ENCODE measurements around the gene AKR7A2.
"Not testable (repeated sequence)": the region's sequence is repeated elsewhere in the genome, so short reads cannot be mapped to it uniquely, and the experiment has no call there.

AKR7A2 gene

DNA sequence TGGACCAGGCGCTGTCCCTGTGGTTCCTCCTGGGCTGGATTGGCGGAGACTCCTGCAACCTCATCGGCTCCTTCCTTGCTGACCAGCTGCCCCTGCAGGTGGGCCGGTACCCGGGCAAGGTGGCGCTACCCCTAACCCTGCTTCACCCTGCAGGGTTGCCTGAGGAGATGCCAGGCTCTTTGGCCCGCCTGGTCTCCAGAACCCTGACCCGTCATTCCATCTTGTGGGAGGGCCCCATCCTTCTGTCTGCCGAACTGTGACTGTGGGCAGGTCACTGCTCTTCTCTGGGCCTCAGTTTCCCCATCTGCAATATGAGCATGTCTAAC is 12.7 kb upstream of the AKR7A2 start:
- DNase-seq = no peak

DNA sequence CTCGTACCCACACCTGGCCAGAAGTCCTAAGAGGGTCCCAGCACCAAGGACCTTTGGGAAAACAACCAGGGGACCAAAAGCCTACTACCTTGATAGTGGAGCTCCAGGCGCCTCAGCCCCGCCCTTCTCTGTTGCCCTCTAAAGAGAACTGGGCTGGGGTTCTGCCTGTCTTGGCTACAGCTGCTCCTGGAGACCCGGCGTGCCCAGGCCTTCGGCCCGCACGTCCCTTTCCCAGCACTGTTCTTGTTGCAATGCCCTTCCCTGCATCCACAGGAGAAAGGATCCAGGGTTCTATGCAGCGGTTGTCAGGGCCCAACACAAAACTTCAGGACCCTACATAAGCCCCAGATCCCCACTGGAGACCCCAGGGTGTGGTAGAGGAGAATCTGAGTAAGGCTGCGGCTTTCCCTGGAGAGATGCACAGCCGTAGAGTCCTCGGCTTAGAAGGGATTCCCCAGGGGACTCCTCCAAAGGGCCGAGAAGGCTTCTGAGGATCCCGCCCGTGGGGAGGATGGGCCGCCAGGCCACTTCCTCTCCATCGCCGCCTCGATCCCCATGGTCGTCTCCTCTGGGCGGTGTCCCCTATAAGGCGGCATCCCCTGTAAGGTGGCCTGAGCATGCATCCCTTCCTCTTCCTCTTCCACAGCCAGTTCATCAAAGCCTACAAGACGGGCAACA is 12.2 kb upstream of the AKR7A2 start:
- no peak for DNase-seq

- DNase-seq = no peak
These were observed 10.5 kb upstream of the AKR7A2 start for GRCh38 chr1:19322481-19322880.

DNA sequence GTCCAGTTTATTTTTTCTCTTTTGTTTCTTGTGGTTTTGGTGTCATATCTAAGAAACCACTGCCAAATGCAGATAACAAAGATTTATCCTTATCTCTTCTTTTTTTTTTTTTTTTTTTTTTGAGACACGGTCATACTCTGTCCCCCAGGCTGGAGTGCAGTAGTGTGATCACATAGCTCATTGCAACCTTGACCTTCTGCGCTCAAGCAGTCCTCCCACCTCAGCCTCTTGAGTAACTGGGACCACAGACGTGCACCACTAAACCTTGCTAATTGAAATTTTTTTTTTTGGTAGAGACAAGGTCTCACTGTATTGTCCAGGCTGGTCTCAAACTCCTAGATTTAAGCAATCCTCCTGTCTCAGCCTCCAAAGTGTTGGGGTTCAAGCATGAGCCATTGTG is 9.1 kb upstream of the AKR7A2 start:
- DNase-seq = no peak

DNA sequence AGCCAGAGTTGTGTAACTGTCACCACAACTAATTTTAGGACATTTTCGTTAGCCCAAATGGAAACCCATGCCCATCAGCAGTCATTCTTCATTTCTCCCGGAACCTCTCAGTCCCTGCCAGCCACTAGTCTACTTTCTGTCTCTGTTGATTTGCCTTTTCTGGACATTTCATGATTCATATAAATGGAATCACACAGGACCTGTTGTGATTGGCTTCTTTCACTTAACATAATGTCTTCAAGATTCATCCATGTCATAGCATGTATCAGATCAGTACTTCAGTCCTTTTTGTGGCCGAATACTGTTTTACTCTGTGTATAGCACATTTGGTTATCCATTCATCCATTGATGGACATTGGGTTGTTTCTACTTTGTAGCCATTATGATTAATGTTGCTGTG is 7.3 kb upstream of the AKR7A2 start:
- no peak for DNase-seq

DNA sequence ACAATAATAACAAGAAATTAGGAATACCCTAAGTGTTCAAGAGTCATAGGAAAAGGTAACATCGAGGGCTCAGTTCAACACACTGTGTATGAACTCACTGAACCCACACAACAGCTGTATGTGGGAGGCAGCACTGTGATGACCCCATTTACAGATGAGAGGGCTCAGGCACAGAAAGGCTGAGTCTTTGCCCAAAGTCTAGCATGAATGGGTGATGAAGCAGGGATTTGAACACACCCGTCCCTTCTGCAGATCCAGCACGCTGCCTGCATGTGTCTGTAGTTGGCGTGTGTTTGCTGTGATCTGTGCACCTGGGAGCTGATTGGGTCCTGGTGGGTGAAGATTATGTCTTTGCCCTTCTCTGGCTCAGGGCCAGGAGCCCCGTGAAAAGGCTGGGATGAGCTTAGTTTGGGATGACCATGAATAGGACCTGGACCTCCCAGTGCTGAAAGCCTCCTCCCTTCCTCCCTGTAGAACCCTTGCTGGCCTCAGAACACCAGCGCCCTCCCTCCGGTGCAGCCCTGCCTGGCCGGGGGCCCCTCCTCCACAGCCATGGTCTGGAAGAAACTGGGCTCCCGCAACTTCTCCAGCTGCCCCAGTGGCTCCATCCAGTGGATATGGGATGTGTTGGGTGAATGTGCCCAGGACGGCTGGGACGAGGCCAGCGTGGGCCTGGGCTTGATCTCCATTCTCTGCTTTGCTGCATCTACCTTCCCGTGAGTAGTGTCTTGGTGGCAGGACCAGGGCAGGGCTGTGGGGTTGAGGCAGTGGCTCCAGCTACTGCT is 5.4 kb upstream of the AKR7A2 start:
- DNase-seq = no peak

GRCh38 chr1:19315378-19316198 is 3.6 kb upstream of the AKR7A2 start:
- no peak for DNase-seq

GRCh38 chr1:19313961-19314882 is 2.3 kb upstream of the AKR7A2 start:
- DNase-seq = no peak

DNA sequence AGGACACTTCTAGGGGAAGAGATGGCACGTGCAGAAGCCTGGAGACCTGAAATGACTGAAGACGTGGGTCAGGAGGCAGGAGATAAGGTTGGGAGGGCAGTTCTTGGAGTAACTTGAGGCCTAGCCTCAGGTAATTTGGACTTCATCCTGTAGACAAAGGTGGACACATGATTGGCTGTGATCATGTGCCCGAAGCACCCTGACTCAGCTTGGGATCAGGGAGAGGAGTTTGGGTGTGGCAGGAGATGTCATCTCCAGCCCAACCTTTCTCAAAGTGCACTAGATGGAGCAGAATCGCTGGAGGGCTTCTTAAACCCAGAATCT is 1.7 kb upstream of the AKR7A2 start:
- no peak for DNase-seq

DNA sequence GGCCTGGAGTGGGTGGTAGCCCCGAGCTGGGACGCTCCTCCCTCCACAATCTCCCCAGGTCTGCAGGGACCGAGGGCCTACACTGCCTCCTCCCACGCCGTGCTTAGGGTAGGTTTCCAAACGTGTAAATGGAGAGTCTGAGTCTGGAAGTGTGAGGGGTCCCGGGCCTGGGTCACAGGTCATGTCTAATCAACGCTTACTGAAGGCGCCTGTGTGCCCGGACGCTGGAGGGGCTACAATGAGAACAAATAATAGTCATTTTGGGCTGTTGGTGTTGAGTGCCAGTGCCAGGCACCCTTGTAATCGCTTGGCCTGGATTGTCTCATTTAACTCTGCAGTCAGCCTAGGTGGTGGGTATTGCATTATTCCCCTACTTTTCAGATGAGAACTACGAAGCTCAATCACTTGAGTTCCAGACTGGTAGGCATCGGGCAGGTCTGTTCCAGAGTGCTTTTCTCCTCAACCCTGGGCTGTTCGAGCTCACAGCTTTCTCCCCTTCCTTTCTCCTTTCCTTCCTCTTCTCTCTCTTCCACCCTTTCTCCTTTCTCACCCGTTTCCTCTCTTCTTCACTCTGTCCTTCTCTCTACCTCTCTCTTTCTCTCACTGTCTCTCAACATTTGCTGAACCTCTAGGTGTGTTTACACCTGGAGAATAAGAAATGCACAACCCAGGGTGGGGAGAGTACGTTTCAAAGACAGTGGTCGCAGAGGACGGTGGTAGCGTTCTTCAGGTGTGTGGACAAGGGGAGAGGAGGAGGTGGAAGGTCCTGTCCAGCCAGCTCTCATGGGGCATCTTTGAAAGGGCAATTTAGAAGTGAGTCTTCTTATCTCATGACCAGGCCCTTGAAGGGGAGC is 1.1 kb upstream of the AKR7A2 start:
- DNase-seq = no peak

- no peak for DNase-seq
These were observed 427 bp downstream of the AKR7A2 start for GRCh38 chr1:19311503-19311930.

DNA sequence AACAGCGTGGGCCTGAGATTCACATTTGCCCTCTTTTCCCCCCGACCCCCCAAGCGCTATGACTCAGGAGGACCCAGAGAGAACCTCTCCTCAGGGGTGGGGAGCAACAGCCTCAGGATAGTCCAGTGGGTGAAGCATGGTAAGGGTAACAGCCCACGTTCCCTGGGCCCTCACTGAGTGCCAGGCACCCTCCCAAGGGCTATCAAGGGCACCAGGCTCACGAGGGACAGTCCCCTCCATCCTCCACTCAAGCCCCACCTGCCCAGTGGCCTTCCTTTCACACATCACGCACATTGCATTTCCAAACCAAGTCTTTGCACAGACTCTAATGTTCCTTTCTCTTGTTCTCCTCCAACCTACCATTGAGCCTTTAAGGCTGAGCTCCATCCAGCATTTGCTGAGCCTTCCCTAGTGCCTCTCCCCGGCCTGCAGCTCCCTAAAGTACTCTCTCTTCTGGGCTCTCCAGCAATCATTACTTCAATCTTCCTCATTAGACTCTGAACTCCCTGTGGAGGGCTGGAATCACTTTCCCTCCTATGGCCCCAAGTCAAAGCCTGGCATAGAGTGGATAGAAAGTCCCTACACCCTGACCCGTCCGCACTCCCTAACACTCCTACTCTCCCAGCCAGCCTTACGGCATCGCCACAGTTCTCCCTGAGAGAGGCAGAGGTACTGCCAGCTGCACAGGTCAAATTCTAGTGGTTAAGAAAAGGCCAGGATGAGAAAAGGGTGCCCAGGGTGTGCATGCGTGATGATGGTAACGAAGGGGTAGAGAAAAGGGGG is 1.0 kb downstream of the AKR7A2 start:
- no peak for DNase-seq

GRCh38 chr1:19310061-19310460 is 1.9 kb downstream of the AKR7A2 start:
- DNase-seq = no peak

GRCh38 chr1:19309123-19309813 is 2.7 kb downstream of the AKR7A2 start:
- no peak for DNase-seq

DNA sequence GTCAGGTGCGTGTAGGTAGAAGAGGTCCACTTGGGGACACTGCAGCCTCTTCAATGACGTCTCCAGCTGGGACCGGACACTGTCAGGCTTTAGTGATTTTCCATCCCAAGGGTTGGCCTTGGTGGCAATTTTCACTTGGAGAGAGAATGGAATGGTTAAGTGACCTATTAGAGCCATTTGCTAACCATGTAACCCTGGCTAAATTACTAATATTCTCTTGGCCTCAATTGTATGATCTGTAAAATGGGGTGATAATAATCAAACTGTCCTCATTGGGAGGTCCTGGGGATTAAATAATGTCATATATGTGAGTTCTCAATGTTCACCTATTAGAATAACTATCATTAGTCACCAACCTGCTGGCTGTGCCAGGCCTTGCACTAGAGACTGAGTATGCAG is 3.4 kb downstream of the AKR7A2 start:
- DNase-seq = no peak

DNA sequence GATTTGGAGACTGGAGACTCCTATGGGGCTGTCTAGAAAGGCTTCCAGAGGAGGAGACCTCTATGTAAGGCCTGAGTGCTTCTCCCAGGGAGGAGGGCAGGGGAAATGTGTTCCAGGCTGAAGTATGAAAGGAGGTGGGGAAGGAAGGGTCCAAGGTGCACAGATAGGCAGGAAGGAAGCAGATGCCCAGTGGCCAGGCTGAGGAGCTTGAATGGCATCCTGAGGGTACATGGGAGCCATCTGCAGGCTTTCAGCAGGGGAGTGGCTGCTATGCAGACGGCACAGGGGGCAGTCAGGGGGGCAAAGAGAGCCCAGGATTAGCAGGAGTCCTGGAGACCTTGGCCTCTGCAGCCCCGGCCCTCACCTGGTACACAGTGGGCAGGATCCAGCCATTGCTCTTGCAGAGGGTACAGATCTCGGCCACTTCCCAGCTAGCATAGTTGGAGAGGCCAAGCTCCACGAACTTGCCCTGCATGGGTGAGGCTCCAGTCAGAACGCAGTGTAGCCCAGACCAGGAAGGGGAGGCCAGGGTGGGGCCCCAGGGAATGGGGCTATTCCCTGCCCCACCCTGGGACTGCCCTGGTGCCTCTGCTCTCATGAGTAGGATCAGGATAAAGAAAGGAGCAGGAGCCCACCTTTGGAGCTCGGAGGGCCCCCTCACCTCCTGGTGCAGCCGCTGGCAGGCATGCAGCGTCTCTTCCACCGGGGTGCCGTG is 4.0 kb downstream of the AKR7A2 start:
- no peak for DNase-seq

DNA sequence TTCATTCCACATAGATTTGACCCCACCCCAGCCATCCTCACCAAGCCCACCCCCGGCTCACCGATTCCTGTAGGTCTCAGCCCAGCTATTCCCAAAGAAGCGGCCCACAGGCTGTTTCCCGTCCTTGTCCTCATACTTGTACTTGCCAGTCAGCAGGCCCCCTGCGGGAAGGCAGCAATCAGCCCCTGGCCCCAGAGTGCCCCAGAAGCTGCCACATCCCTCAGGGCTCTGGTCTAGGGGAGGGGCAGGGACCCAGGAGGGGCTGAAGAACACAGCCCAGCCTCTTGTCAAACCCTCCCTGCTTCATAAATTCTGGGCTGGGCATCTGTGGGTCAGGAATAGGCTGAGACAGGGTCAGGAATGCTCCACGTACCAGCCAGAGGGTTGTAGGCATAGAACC is 5.0 kb downstream of the AKR7A2 start:
- no peak for DNase-seq

DNA sequence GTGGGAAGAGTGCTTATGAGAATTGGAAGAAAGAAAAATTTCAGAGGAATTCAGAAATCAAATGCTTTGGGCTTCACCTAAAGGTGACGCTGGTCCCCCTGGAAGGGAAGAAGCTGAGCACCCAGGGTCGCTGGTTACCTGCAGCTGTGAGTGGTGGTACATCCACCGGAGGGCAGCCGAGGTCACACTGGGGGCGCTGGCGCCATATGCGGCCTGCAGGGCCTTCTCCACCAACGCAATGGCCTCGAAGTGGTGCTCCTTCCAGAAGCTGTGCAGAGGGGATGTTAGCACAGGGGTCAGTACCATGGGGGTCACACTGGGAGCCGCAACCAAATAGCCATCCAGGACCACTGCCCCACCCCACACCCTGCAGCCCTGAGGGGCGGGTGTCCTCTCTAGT is 6.1 kb downstream of the AKR7A2 start:
- no peak for DNase-seq

- DNase-seq = not testable (repeated sequence)
These were observed 7.9 kb downstream of the AKR7A2 start for GRCh38 chr1:19304081-19304480.

DNA sequence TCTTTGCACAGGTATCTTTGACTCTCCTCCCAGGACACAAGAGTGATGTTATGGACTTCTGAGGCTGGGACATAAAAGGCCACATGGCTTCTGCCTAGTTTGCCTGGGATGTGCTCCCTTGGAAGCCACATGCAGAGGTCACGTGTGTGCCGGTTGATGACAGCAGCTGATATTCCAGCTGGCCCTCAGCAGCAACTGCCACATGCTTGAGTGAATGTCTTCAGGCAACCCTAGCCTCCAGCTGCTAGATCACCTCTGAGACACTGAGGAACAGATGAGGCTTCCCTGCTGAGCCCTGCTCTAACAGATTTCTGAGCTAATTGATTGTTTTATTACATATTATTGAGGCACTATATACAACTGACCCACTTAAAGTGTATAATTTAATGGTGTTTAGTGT is 11.7 kb downstream of the AKR7A2 start:
- DNase-seq = no peak

Measured in DMS153 (cell line).